ENCODE results near the gene GRIK4. TPM values are rescaled to one million over a fixed set of nuclear protein-coding genes. Genes with fewer than 3 reads are reported as not detected.
A peak's percentile ranks its signal among the peaks of the same experiment; 100 is the strongest.

The GRIK4 gene
- total RNA-seq, 1 donor from 2014 or later: 0.06 TPM

DNA sequence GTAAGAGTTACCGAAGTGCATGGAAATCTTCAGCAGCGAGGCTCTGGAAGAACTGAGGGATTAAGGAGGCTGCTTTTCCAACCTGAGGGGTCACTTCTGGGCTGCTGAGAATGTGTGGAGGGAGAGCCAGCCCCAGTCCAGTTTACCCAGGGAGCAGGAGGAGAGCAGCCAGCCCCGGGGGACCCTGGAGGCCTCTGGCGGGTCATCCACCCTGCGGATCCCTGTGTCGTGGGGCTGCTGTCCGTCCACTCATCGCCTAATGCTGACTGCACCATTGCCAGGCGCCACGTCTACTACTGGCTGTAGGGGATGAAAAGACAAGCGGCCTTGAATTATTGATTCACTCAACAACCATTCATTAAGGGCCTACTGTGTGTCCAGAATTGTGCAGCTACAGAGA is 283.6 kb downstream of the GRIK4 start:
- TF ChIP-seq, protein P1, sequence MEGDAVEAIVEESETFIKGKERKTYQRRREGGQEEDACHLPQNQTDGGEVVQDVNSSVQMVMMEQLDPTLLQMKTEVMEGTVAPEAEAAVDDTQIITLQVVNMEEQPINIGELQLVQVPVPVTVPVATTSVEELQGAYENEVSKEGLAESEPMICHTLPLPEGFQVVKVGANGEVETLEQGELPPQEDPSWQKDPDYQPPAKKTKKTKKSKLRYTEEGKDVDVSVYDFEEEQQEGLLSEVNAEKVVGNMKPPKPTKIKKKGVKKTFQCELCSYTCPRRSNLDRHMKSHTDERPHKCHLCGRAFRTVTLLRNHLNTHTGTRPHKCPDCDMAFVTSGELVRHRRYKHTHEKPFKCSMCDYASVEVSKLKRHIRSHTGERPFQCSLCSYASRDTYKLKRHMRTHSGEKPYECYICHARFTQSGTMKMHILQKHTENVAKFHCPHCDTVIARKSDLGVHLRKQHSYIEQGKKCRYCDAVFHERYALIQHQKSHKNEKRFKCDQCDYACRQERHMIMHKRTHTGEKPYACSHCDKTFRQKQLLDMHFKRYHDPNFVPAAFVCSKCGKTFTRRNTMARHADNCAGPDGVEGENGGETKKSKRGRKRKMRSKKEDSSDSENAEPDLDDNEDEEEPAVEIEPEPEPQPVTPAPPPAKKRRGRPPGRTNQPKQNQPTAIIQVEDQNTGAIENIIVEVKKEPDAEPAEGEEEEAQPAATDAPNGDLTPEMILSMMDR (conservative IDR thresholded peaks at IDR 0.05; ENCODE audit: low read depth, low read length): no peak
- DNase-seq (ENCODE audit: low read depth): no peak
- H3K4me3 ChIP-seq (ENCODE audit: low read depth, low read length): no peak overlapping the region

DNA sequence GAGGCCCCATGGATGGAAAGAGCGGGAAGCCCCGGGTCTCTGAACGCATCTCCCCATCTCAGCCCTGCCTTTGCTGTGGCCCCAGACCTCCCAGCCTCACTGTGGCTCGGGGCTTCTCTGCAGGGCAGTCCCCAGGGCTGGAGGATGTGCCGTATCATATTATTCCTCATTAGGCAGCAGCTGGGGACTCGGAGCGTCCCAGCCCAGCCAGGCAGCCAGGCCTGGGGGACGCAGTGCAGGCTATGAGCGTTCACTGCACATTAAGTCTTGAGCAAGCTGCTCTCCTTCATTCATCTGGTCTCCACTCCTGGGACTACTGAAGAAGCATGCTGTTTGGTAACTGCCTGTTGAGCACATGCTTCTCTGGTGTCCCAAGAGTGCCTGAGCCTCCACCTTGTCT is 285.6 kb downstream of the GRIK4 start:
- DNase-seq (ENCODE audit: low read depth): no peak
- TF ChIP-seq, protein P1 (conservative IDR thresholded peaks at IDR 0.05; ENCODE audit: low read depth, low read length): no peak
- H3K4me3 ChIP-seq (ENCODE audit: low read depth, low read length): no peak overlapping the region

DNA sequence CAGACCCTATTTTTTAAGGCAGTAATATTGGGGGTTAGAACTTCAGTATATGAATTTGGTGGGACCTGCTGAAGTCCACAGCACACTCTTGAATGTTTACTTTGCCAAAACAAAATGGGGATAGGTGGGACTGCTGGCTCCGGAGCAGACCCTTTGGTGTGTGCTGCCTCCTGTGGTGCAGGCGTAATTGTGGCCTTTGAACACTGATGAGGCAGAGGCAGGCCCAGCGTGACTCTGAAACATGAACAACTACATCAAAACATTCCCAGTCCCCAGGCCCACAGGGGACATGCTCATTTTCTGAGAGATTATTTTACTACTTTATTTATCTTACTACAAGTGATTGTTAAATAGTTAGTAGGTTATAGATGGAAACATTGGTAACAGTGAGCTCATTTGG is 287.3 kb downstream of the GRIK4 start:
- H3K4me3 ChIP-seq (ENCODE audit: low read depth, low read length): no peak overlapping the region
- DNase-seq (ENCODE audit: low read depth): no peak
- TF ChIP-seq, protein P1 (conservative IDR thresholded peaks at IDR 0.05; ENCODE audit: low read depth, low read length): no peak

DNA sequence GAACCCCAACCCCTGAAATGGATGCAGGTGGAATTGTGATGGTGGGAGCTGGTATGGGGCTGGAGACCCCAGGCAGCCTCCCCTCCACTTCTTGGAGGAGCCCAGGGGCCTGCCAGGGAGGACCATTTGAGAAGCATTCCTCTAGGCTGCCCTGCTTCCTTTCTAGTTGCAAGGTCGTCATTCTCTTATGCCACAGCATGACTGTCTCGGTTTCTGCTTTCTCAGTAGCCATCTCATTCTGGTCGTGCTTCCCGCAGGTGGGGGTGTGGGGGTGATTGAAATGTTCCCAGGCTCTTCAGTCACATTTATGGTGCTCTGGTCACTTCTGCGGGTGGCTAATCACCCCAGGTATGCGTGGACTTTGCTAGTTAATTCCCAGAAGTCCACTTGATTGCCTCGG is 288.7 kb downstream of the GRIK4 start:
- H3K4me3 ChIP-seq (ENCODE audit: low read depth, low read length): no peak overlapping the region
- no peak for DNase-seq (ENCODE audit: low read depth)
- TF ChIP-seq, protein P1 (conservative IDR thresholded peaks at IDR 0.05; ENCODE audit: low read depth, low read length): no peak

DNA sequence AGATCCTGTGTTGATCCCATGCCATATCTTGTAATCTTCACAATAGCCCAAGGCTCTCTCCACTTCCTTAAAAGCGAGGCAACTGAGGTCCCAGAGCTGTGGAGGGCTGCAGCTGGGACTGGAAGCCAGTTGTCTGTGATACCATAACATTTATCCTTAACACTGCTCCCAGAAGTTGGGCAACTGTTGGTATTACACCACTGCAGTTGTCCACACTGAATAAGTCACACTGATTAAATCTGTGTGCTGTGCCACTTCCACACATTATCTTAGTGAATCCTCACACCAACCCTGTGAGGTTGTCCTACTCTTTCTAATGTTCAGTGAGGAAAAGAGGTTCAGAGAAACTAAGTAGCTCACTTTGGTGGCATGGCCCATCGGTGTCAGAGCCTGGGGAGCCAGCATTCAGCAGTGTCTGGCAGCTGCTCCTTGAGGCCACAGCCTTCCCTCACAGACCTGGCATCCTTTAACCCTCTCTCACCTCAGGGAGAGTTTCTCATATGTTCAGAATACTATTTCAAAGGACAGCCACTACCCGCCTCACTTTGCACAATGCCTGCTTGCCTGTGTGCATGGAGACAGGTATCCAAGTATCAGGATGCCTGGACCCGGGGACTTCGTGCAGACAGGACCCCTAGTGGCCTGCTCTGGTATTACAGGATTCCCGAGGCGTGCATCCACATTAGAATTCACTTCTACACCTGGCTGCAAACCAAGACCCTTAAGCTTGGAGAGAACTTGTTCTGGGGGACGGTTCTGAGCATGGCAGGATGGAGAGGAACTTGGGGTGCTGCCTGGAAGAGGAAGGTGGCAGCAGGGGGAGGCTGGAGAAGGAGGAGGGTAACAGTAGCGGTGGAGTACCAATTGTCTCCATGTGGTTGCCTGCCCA is 290.5 kb downstream of the GRIK4 start:
- TF ChIP-seq, protein P1 (conservative IDR thresholded peaks at IDR 0.05; ENCODE audit: low read depth, low read length): peak; percentile 92
- H3K4me3 ChIP-seq (ENCODE audit: low read depth, low read length): no peak overlapping the region
- DNase-seq (ENCODE audit: low read depth): no peak

DNA sequence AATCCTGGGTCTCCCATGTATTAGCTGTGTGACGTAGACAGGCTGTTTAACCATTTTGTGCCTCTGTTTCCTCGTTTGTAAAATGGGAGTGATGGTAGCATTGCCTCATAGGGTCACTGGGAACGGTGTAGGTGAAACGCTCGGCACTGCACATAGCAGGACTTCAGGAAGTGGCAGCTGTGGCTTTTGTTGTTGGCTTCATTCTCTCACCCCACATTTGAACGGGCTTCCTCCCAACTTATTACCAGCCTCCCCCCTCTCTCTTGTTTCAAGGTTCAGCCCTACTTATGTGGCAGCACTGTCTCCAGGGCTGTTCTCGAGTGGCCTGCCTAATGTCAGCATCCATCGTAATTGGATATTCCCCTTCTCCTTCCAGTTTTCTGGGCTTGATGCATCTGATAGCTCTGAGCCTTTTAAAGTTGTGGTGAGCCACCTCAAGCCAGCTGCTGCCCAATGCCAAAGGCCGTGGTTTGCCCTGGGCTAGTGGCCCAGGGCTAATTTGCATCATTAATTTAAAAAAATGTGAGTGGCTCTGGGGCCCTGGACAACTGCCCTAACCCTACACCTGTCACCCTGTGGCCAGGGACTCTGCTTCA is 294.5 kb downstream of the GRIK4 start:
- no peak for DNase-seq (ENCODE audit: low read depth)
- TF ChIP-seq, protein P1 (conservative IDR thresholded peaks at IDR 0.05; ENCODE audit: low read depth, low read length): no peak
- H3K4me3 ChIP-seq (ENCODE audit: low read depth, low read length): no peak overlapping the region
